HG03097 (cell line): Measurements from ENCODE around the gene DHX34.
"Not testable (repeated sequence)": the region's sequence is repeated elsewhere in the genome, so short reads cannot be mapped to it uniquely, and the experiment has no call there.

Source experiments
- ATAC-seq: cut with Tn5 transposase; IDR thresholded peaks from one replicate; pipeline ENCODE4 v1.9.1; 2021; ENCODE audit not compliant: unreplicated experiment, low FRiP score

Gene DHX34

GRCh38 chr19:47383890-47384289 lies 34.8 kb downstream of the DHX34 start:
- ATAC-seq = not testable (repeated sequence)

DNA sequence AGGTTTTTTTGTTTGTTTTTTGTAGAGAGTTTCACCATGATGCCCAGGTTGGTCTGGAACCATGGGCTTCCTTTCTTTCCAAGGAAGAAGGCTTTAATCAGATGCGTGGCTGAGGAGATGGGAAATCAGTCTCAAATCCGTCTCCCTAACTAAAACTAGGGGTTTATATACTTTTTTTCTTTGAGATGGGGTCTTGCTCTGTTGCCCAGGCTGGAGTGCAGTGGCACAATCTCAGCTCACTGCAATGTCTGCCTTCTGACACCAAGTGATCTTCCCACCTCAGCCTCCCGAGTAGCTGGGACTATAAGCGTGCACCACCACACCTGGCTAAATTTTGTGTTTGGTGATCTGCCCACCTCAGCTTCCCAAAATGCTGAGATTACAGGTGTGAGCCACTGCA lies 35.4 kb downstream of the DHX34 start:
- not testable (repeated sequence) for ATAC-seq

GRCh38 chr19:47386582-47386981 lies 37.5 kb downstream of the DHX34 start:
- ATAC-seq = not testable (repeated sequence)

GRCh38 chr19:47387623-47388022 lies 38.5 kb downstream of the DHX34 start:
- ATAC-seq = not testable (repeated sequence)

DNA sequence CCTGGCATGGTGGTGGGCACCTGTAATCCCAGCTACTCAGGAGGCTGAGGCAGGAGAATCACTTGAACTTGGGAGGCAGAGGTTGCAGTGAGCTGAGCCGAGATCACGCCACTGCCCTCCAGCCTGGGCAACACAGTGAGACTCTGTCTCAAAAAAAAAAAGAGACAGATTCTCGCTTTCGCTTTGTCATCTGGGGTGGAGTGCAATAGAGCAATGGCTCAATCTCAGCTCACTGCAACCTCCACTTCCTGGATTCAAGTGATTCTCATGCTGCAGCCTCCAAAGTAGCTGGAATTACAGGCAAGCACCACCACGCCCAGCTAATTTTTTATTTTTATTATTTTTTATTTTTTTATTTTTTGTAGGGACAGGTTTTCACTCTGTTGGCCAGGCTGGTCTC lies 39.6 kb downstream of the DHX34 start:
- not testable (repeated sequence) for ATAC-seq

DNA sequence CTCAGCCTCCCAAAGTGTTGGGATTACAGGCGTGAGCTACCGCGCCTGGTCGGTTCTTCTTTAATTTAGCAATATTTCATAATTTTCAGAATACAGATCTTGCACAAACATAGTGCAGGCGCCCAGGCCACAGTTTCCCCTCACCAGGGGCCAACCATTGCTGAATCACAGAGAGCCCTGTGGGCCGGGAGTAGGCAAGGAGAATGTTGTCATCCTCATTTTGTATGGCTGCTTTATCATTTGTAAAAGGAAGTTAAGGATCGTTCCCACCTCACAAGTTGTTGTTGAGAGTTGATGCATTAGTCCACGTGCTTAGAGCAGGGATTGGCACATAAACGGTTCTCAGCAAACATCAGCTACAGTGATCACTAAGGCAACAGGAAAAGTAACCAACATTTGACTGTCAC lies 40.0 kb downstream of the DHX34 start:
- no peak for ATAC-seq

GRCh38 chr19:47390533-47391488 lies 41.7 kb downstream of the DHX34 start:
- ATAC-seq = no peak

- no peak for ATAC-seq
These were observed 42.6 kb downstream of the DHX34 start for GRCh38 chr19:47391510-47392223.

DNA sequence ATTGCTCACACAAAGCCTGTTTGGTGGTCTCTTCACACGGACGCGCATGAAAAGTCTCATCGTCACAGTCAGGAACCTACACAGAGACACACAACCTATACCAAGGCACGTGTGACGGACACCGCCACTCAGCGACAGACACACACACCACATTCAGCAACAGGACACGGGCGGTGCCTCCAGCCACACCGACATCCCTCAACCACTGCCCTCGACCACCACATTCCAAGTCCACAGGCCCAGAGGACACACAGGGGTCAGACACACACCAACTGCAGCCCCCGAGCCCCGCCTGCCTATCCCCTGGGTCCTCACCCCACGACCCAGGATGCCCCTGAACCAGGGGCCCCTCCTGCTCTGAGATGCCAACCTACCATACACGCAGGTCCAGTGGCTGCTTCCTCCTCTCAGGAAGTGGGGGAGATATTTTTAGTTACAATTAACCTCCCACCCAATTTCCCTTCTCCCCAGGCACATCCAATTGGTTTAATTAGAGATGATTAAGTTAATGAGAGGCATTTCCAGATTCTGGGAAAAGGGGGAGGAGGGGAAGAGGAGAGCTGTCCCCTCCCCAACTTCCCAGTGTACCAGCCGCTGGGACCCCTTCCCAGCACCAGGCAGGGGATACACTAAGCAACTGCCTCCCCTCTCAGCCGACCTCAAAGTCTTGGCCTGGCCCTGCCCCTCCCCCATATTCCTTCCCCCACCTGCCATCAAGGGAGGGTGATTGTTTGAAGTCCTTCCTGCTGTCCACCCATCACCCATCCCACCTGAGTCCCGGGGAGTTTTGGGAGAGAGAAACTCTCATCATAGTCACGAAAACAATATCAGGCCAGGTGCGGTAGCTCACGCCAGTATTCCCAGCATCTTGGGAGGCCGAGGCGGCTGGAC lies 49.8 kb downstream of the DHX34 start:
- ATAC-seq = no peak

DNA sequence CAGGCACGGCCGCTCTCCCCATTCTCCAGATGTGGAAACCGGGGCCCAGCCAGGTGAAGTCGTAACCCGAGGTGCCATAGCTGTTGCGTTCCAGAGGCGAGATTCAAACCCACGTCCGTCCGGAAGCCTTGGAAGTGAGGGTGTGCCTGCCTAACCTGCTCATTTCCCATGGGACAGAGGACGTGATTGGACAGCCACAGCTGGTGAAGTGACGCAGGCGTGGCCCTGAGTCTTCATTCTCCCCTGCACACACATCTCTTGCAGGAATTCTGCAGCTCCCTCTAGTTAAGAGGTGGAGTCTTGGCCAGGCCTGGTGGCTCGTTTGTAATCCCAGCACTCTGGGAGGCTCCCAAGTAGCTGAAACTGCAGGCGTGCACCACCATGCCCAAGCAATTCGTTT lies 53.4 kb downstream of the DHX34 start:
- no peak for ATAC-seq

DNA sequence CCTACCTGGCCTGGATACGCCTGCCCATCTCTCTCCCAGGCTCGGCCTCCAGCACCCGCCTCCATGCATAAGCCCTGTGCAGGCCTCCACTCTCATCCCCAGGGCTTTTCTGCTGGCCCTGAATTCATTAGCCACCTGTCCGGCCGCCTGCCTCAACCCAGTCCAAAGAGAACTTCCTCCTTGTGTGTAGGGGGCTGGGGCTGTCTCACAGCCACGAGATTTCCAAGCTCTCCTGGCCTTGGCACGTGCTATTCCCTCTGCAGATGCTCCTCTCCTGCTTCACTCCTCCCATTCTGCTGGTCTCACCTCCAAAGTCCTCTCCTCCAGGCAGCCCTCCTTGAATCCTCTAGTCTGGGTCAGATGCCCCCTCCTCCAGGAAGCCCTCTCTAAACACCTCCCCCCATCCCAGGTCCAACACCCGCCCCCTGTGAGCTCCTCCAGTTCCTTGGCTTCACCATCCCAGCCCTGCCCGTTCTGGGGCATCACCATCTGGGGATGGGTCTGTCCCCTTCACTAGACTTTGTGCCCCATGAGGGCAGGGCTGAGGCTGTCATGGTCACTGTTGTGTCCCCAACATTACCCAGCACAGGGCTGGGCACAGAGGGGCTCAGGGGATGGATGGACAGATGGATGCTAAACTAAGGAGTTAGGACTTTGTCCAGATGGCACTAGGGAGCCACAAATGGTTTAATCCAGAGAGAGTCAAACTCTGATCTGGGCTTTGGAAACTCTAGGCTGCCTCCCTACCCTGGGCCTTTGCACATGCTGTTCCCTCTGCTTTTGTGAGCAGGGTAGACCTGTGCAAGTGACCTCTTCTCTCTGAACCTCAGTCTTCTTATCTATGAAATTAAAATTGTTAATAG lies 55.5 kb downstream of the DHX34 start:
- no peak for ATAC-seq

DNA sequence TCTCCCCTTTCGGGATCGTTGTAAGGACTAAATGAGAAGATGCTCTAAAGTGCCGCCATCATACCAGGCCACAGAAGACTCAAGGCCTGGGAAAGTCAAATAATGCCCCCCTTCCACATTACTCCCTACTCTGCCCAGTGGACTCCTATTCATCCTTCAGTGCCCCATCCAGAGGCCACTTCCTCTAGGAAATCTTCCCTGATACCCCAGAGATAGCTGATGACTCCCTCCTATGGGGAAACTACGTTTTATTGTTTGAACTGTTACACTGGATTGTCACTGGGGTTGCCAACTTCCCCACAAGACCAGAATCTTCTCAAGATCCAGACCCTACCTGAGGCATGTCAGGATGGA lies 56.1 kb downstream of the DHX34 start:
- ATAC-seq = no peak

DNA sequence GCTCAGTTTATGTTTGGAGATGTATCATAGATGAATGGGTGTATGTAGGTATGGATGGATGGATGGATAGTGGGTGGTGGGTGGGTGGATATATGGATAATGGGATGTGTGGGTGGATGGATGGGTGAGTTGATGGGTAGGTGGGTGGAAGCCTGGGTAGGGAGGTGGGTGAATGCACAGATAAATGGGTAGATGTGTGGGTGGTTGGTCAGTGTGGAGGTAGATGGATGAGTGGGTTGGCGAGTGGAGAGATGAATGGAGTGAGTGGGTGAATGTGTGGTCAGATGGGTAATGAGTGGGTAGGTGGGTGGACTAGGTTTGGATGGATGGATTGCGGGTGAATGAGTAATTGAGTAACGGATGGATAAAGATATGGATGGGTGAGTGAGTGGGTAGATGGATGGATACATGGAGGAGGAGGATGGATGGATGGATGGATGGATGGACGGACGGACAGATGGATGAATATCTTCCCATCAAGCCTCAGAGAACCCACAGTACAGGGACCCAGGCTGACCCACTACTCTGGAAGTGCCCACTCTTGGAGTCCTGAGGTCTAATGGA lies 56.8 kb downstream of the DHX34 start:
- ATAC-seq = no peak

DNA sequence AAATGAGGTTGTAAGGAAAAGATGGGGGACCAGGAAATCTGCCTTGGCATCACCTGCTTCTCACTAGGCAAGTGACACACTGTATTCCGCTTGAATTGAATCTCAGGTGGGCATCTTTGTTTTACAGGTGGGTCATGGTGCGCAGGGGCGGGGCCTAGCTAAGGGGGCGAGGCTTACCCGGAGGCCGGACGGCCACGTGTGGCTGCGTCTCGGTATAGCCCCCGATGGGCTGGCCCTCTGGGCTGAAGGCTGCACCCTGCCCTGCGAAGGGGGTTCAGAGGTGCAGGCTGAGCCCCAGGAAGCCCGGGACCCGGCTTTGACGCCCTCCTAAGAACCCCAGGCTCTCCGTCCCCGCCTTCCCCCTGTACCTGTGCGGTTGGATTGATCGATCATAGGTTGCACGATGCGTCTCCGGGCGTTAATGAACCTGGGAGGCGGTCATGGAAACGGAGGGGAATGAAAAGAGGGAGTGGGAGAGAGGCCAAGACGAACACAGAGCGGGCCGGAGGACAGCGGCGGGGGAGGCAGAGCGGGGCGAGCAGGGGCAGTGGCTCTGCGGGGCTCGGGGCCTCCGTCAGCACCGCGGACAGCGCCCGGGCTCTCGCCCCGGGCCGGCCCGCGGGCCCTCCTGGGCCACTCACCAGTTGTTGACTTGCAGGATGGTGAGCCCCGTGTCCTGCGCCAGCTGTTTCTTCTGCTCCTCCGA lies 57.7 kb downstream of the DHX34 start:
- no peak for ATAC-seq

GRCh38 chr19:47407417-47407774 lies 58.3 kb downstream of the DHX34 start:
- no peak for ATAC-seq

GRCh38 chr19:47408156-47408938 lies 59.2 kb downstream of the DHX34 start:
- no peak for ATAC-seq

DNA sequence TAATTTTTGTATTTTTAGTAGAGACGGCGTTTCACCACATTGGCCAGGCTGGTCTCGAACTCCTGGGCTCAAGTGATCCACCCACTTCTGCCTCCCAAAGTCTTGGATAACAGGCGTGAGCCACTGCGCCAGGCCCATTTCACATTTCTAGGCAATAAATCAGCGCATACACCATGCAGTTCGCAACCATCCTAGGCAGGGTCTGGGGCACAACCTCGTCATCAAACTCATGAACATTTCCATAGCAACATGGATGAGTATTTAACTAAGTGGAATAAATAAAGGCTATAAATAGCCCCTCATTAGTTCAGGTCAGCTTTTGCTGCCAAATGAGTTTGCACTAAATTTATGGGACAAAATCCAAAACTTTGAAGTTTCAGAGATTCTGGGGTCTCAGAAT lies 62.0 kb downstream of the DHX34 start:
- no peak for ATAC-seq

DNA sequence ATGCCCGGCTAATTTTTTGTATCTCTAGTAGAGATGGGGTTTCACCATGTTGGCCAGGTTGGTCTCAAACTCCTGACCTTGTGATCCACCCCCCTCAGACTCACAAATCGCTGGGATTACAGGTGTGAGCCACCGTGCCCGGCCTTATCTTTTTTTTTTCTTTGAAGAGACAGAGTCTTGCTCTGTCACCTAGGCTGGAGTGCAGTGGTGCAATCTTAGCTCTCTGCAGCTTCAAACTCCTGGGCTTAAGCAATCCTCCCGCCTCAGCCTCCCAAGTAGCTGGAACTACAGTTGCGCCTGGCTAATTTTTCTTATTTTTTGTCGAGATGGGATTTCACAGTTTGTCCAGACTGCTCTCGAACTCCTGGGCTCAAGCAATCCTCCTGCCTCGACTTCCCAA lies 62.6 kb downstream of the DHX34 start:
- not testable (repeated sequence) for ATAC-seq
